Tibial nerve (tissue), 3 donors: ENCODE results near the gene ABCA5.

Source experiments
- POLR2A ChIP-seq, 2 donors: fragments of 450-650 bp; IDR thresholded peaks; one replicate each; pipeline ENCODE4 v1.6.1; 2017; ENCODE audit warnings: antibody characterized with exemption in 2 of 2, mild to moderate bottlenecking in 2 of 2, moderate library complexity in 2 of 2
- TF ChIP-seq, protein P1 (sequence below), 5 experiments: fragments of 200-600 bp in 3 of 5; fragments of 450-650 bp in 2 of 5; sonication (generic) in 3 of 5; IDR thresholded peaks; one replicate each; pipeline ENCODE4 v1.5.1; 2016 to 2019; ENCODE audit warnings: antibody characterized with exemption in 5 of 5, mild to moderate bottlenecking in 3 of 5, moderate library complexity in 2 of 5

- TF ChIP-seq, protein P1, sequence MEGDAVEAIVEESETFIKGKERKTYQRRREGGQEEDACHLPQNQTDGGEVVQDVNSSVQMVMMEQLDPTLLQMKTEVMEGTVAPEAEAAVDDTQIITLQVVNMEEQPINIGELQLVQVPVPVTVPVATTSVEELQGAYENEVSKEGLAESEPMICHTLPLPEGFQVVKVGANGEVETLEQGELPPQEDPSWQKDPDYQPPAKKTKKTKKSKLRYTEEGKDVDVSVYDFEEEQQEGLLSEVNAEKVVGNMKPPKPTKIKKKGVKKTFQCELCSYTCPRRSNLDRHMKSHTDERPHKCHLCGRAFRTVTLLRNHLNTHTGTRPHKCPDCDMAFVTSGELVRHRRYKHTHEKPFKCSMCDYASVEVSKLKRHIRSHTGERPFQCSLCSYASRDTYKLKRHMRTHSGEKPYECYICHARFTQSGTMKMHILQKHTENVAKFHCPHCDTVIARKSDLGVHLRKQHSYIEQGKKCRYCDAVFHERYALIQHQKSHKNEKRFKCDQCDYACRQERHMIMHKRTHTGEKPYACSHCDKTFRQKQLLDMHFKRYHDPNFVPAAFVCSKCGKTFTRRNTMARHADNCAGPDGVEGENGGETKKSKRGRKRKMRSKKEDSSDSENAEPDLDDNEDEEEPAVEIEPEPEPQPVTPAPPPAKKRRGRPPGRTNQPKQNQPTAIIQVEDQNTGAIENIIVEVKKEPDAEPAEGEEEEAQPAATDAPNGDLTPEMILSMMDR (IDR thresholded peaks at IDR 0.05), result no peak
- no peak for TF ChIP-seq POLR2A (IDR thresholded peaks at IDR 0.05)
These were observed 4.8 kb upstream of the ABCA5 start for GRCh38 chr17:69331756-69332155.
